Heart left ventricle (tissue), 13 donors: ENCODE measurements around the gene CLN3.

Experiments
- CTCF ChIP-seq, 12 donors: fragments of 200-600 bp; sonication (generic) in 4 of 12; IDR thresholded peaks; one replicate each; pipeline versions ENCODE4 v1.5.0 to v1.8.0; 2018 to 2022; ENCODE audit warnings: antibody characterized with exemption in 12 of 12, mild to moderate bottlenecking in 5 of 12
- POLR2A ChIP-seq, 2 donors: fragments of 450-650 bp; IDR thresholded peaks; one replicate each; pipeline ENCODE4 v1.6.1; 2017; ENCODE audit warnings: antibody characterized with exemption in 2 of 2, mild to moderate bottlenecking in 2 of 2, moderate library complexity in 2 of 2
- donor health status: ischemic (EF 13 %, LVEDD 7.1; RV severe dilation, severe dysfunction).
- donor health status: DM: no; HTN: yes; CAD: no.
- donor health status: DM: no; HTN: no; CAD: no.
- donor health status: ischemic (EF 25% LVEDD 6.9; RV normal size, moderate dysfunction).
- donor health status: ischemic (EF 25% LVEDD 5.7; RV mildly dilated, moderate dysfunction).
- donor health status: ischemic (EF 35%, LVEDD 5.7; RV mildly dilated, moderate dysfunction).
- donor health status: nonischemic (EF 11% LVEDD 7.7; RV severe dilation, severe dysfunction).
- donor health status: DM: yes; HTN: yes; CAD: no.
- donor health status: PGD.
- donor health status: ischemic (EF 29% LVEDD 5.4; RV normal size, mild dysfunction).
- donor health status: nonischemic (EF 23%, LVEDD 6.1; RV moderate dilation, normal function).

DNA sequence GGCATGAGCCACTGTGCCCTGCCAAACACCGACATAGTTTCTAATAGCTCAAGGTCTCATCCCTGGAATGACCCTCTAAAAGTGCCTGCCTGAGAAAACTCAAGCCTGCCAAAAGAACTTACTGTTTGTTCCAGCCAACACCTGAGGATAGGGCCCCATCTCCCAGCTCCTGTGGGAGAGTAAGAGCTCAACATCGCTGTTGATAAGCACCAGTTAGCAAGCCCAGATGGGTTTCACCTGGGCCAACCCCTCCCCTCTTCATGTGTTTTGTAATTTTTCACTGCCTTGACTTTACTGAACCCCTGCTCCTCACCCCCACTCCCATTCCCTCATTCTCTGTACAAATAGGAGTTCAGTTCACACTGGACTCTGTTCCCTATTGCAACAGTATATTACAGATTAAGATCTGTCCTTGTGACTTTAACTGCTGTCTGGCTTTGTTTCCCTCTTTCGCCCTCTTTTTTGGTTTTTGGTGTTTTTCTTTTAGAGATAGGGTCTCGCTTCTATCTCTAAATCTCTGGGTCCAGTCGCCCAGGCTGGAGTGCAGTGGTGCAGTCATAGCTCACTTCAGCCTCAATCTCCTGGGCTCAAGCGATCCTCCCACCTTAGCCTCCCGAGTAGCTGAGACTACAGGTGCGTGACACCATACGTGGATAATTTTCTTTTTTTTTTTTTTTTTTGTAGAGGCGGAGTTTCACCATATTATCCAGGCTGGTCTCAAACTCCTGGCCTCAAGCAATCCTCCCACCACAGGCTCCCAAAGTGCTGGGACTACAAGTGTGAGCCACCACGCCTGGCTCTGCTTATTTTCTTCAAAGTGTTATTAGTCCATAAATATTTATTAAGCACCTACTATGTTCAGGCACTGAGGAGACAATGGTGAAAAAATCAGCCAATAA lies 34.6 kb upstream of the CLN3 start:
- TF ChIP-seq CTCF (IDR thresholded peaks at IDR 0.05) (no peak), POLR2A (IDR thresholded peaks at IDR 0.05) (no peak)
